Measurements from ENCODE around the gene SARDH. TPM values are rescaled to one million over a fixed set of nuclear protein-coding genes. Genes with fewer than 3 reads are reported as not detected.

SARDH gene
- total RNA-seq, 2 experiments from 2014 or later, result 17.7 to 18.5 TPM

DNA sequence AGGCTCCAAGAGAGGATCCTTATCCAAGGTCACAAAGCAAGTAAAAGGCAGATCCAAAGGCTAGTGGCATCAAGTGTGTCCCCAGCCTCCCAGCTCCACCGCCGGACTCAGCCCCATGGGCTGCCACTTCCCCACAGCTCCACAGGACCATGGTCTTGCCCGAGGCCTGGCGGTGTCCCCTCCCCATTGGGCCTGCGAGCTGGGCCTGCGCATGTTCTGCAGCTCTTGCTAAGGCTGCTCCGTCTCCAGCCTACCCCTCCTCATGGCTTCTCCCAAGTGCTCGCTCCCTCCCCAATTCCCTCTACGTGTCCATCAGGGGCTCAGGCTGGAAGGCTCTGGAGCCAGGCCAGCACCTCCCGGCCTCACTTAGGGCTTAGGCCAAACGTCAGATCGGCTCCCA is 72.6 kb downstream of the SARDH start:
- H3K9me3 ChIP-seq (ENCODE audit: control insufficient read depth in 1 of 2, insufficient read depth in 1 of 2, low read length in 2 of 2), result no peaks in the 10 kb centered on the region
- Mint-ChIP-seq H3K4me1 (ENCODE audit: low read depth) (no peaks in the 10 kb centered on the region), H3K36me3 (ENCODE audit: low read depth) (peaks cover 5% of the 10 kb centered on the region), H3K27ac (peak overlapping the region; percentile 42), H3K27me3 (no peaks in the 10 kb centered on the region), H3K9me3 (no peaks in the 10 kb centered on the region), H3K4me3 (no peak overlapping the region)
- DNase-seq (no peak), ATAC-seq (ENCODE audit: poor library complexity) (no peak)
- H3K4me3 ChIP-seq (ENCODE audit: low read length), result no peak overlapping the region
- H3K27me3 ChIP-seq (ENCODE audit: control insufficient read depth in 1 of 2, insufficient read depth in 2 of 2, low read length in 2 of 2), result no peaks in the 10 kb centered on the region
- H3K4me1 ChIP-seq (ENCODE audit: insufficient read depth, low read length), result no peaks in the 10 kb centered on the region
- ChIA-PET POLR2A (interaction anchor here (1.0 kb wide), 1 partner anchor 36 kb away, joined by 4 read pairs; no protein-coding TSS in a partner anchor), CTCF (no interaction called here)
- peaks cover 7% of the 10 kb centered on the region for H3K36me3 ChIP-seq (ENCODE audit: insufficient read depth, low read length)
- TF ChIP-seq, protein P1, sequence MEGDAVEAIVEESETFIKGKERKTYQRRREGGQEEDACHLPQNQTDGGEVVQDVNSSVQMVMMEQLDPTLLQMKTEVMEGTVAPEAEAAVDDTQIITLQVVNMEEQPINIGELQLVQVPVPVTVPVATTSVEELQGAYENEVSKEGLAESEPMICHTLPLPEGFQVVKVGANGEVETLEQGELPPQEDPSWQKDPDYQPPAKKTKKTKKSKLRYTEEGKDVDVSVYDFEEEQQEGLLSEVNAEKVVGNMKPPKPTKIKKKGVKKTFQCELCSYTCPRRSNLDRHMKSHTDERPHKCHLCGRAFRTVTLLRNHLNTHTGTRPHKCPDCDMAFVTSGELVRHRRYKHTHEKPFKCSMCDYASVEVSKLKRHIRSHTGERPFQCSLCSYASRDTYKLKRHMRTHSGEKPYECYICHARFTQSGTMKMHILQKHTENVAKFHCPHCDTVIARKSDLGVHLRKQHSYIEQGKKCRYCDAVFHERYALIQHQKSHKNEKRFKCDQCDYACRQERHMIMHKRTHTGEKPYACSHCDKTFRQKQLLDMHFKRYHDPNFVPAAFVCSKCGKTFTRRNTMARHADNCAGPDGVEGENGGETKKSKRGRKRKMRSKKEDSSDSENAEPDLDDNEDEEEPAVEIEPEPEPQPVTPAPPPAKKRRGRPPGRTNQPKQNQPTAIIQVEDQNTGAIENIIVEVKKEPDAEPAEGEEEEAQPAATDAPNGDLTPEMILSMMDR (IDR thresholded peaks at IDR 0.05), result no peak
- H3K27ac ChIP-seq (ENCODE audit: low read depth in 1 of 2, low read length in 2 of 2), result no peak overlapping the region
- intact Hi-C loops (cut with DNase I, micrococcal nuclease), result no loop called here

DNA sequence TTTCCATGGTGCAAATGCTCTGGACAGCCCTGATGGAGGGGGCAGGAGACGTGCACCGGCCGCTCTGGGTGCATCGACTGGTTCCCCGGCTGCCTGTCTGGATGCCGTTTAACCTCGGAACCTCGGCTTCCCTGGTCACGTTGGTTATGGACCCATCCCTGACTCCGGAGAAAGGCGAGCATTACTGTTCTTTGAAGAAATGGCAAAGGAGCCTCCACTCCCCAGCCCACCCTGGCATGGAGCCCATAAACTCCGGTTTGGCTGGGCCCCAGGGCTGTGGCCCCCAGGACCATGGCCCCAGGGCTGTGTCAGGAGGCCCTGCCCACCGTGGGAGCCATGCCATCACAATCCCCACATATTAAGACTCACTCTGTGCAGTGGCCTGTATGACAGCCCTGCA is 73.1 kb downstream of the SARDH start:
- no peaks in the 10 kb centered on the region for H3K9me3 Mint-ChIP-seq

DNA sequence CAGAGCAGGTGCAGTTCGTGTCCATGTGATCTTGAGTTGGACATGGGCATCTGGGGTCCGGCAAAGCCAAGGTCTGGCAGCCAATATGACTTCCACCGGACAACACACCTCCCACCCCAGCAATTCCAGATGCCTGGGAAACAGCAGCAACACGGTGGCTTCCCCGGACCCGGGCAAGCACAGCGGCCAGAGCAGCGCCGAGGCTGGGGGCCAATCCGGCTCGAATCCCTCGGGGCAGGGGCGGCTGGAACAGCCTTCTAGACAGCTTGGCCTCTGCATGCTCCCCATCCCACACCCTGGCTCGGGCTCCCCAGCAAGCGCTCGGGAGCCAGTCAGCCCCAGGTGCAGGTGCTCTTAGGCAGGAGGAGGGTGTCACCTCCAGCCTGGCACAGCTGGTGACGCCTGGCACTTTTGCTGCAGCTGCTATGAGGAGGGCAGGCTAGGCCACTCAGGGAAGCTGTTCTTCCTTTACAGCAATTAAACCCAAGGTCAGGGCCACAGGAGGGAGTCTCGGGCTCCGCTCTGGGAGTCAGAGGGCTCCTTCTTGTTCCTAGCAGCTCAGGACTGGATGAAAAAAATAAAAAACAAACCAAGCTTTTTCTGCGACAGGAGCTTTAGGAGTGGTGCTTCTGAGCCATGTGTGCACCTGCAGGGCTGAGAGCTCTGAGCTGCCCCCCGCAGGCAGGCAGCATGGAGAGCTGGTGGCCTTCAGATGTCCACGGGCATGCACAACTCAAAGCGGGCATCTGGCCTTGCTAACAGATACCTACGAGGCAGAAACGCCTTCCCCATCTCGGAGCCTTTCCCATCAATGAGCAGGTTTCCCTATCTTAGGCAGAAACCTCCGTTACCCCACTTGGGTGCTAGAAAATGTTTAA is 73.7 kb downstream of the SARDH start:
- H3K4me3 Mint-ChIP-seq, result no peak overlapping the region
- intact Hi-C loops (cut with DNase I, micrococcal nuclease), result no loop called here
- DNase-seq (no peak), ATAC-seq (ENCODE audit: poor library complexity) (no peak)
- H3K36me3 ChIP-seq (ENCODE audit: insufficient read depth, low read length), result peaks cover 7% of the 10 kb centered on the region
- H3K36me3 Mint-ChIP-seq (ENCODE audit: low read depth), result peaks cover 5% of the 10 kb centered on the region
- H3K27me3 Mint-ChIP-seq, result no peaks in the 10 kb centered on the region
- no peak overlapping the region for H3K27ac Mint-ChIP-seq
- ChIA-PET CTCF (no interaction called here), POLR2A (interaction anchor here (1.0 kb wide), 1 partner anchor 37 kb away, joined by 4 read pairs; no protein-coding TSS in a partner anchor)
- TF ChIP-seq, protein P1 (IDR thresholded peaks at IDR 0.05), result no peak
- no peaks in the 10 kb centered on the region for H3K9me3 Mint-ChIP-seq
- H3K27ac ChIP-seq (ENCODE audit: low read depth in 1 of 2, low read length in 2 of 2), result no peak overlapping the region
- H3K4me1 Mint-ChIP-seq (ENCODE audit: low read depth), result peaks cover 8% of the 10 kb centered on the region
- no peaks in the 10 kb centered on the region for H3K27me3 ChIP-seq (ENCODE audit: control insufficient read depth in 1 of 2, insufficient read depth in 2 of 2, low read length in 2 of 2)
- H3K9me3 ChIP-seq (ENCODE audit: control insufficient read depth in 1 of 2, insufficient read depth in 1 of 2, low read length in 2 of 2), result no peaks in the 10 kb centered on the region
- no peak overlapping the region for H3K4me3 ChIP-seq (ENCODE audit: low read length)
- peaks cover 4% of the 10 kb centered on the region for H3K4me1 ChIP-seq (ENCODE audit: insufficient read depth, low read length)

More for the DNA sequence above, 73.1 kb downstream of the SARDH start:
- CTCF ChIA-PET, result no interaction called here
- H3K4me1 ChIP-seq (ENCODE audit: insufficient read depth, low read length), result no peaks in the 10 kb centered on the region
- H3K4me3 Mint-ChIP-seq, result no peak overlapping the region
- H3K36me3 Mint-ChIP-seq (ENCODE audit: low read depth), result peaks cover 5% of the 10 kb centered on the region
- no peak overlapping the region for H3K4me3 ChIP-seq (ENCODE audit: low read length)
- H3K36me3 ChIP-seq (ENCODE audit: insufficient read depth, low read length), result peaks cover 7% of the 10 kb centered on the region
- POLR2A ChIA-PET, result interaction anchor here (1.0 kb wide), 1 partner anchor 37 kb away, joined by 4 read pairs; no protein-coding TSS in a partner anchor
- no peak overlapping the region for H3K27ac ChIP-seq (ENCODE audit: low read depth in 1 of 2, low read length in 2 of 2)
- no peak for DNase-seq
- TF ChIP-seq, protein P1 (IDR thresholded peaks at IDR 0.05), result no peak
- H3K27ac Mint-ChIP-seq, result peak overlapping the region; percentile 42
- H3K27me3 Mint-ChIP-seq, result no peaks in the 10 kb centered on the region
- H3K9me3 ChIP-seq (ENCODE audit: control insufficient read depth in 1 of 2, insufficient read depth in 1 of 2, low read length in 2 of 2), result no peaks in the 10 kb centered on the region
- no peaks in the 10 kb centered on the region for H3K27me3 ChIP-seq (ENCODE audit: control insufficient read depth in 1 of 2, insufficient read depth in 2 of 2, low read length in 2 of 2)
- ATAC-seq (ENCODE audit: poor library complexity), result no peak
- H3K4me1 Mint-ChIP-seq (ENCODE audit: low read depth), result peaks cover 1% of the 10 kb centered on the region
- intact Hi-C loops (cut with DNase I, micrococcal nuclease), result no loop called here

Measured in CD4-positive, alpha-beta T cell (primary cell).